ENCODE data around the gene DNM1.

DNM1 gene

GRCh38 chr9:128203024-128203706, at the start of gene DNM1:
DNM1 (plus strand) TSS chr9:128203379; CDS start chr9:128203471, 92 bp downstream.
- peak within 1 kb of the TSS; percentile 80 for H3K4me3 ChIP-seq (ENCODE audit: low read depth, low read length)
- DNase-seq (ENCODE audit: low read depth): no peak

GRCh38 chr9:128153947-128154695, 49.1 kb upstream of the DNM1 start:
- no peak for DNase-seq (ENCODE audit: low read depth)
- H3K4me3 ChIP-seq (ENCODE audit: low read depth, low read length): no peak overlapping the region

DNA sequence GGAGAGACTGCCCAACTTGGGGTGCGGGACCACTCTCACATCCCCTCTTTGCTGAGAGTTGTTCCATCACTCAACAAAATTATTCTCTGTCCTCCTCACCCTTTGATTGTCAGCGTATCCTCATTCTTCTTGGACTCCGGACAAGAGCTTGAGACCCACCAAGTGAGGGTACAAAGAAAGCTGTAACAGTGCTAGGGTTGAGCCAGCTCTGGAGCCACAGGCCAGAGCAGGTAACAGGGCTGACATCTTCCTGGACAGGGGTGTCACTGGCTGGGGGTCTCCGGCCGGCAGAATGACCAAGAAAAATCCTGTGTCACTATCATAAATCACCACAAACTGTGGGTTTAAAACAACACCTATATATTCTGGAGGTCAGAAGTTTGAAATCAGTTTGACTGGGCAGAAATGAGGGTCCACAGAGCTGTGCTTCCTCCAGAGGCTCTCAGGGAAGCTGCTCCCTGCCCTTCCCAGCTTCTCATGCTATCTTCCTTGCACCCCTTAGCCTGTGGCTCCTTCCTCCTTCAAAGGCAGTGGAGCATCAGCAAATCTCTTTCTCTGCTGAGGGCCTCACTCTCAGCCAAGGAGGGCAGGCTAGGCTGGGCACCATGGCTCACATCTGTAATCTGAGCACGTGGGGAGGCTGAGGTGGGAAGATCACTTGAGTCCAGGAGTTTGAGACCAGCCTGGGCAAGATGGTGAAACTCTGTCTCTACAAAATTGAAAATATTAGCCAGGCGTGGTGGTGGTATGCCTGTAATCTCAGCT, 47.3 kb upstream of the DNM1 start:
- DNase-seq (ENCODE audit: low read depth): no peak
- no peak overlapping the region for H3K4me3 ChIP-seq (ENCODE audit: low read depth, low read length)

GRCh38 chr9:128159522-128159783, 43.7 kb upstream of the DNM1 start:
- H3K4me3 ChIP-seq (ENCODE audit: low read depth, low read length): peak overlapping the region; percentile 52
- no peak for DNase-seq (ENCODE audit: low read depth)

GRCh38 chr9:128159784-128160602, 43.2 kb upstream of the DNM1 start, which contains the start of gene BBLN:
BBLN (plus strand) TSS chr9:128160265; CDS start chr9:128160408, 143 bp downstream.
- peak; percentile 69 for DNase-seq (ENCODE audit: low read depth)
- peak within 1 kb of the TSS; percentile 90 for H3K4me3 ChIP-seq (ENCODE audit: low read depth, low read length)

DNA sequence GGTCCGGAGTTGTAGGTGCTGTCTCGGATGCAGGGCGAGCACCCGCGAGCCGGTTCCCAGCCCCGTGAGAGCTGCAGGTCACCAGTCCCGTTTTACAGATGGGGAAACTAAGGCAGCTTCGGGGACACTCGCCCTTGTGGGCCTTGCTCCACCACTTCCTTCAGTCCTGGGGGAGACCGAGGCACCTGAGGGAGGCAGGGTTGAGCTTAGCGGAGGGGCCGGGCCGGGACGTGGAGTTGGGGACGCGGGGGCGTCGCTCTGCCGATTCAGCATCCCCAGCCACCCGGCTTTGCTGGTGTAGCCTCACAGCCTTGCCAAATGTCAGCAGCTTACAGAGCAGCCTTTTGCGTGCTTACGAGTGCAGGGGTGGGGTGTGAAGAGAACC, 42.6 kb upstream of the DNM1 start:
- peak overlapping the region; percentile 90 for H3K4me3 ChIP-seq (ENCODE audit: low read depth, low read length)
- DNase-seq (ENCODE audit: low read depth): no peak

GRCh38 chr9:128161215-128161902, 41.8 kb upstream of the DNM1 start:
- no peak for DNase-seq (ENCODE audit: low read depth)
- peak overlapping the region; percentile 90 for H3K4me3 ChIP-seq (ENCODE audit: low read depth, low read length)

DNA sequence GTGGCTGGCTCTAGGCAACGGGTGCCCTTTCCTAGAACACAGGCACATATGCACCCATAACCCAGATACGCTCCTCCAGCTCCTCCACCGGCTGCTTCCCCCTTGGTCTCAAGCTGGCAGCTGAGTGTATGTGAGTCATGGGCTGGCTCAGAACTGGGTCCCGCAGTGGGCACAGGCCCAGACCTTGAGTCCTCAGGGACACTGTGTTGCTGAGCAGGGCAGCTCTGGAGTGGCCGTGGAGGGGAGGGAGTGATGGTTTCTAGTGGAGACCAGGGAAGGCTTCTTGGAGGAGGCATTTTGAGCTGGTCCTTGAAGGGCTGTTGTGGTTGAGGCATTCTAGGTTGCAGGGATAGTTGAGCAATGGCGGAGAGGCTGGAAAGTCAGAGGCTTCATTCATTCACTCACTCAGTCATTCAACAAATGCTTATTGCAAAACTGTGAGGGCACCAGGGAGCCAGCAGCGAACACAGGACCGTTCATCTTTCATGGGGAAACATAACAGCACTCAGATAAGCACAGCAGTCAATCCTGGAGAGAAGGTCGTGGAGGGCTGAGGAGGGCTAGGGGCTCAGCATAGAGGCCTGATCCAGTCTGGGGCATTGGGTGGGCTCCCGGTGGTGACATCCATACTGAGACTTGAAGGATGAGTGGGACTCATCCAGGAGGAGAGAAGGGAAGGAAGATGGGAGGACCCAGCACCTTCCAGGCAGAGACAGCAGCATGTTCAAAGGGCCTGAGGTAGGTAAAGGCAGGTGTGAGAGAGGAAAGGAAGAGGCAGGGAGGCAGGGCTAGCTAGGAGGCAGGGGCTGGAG, 40.8 kb upstream of the DNM1 start:
- no peak overlapping the region for H3K4me3 ChIP-seq (ENCODE audit: low read depth, low read length)
- no peak for DNase-seq (ENCODE audit: low read depth)

DNA sequence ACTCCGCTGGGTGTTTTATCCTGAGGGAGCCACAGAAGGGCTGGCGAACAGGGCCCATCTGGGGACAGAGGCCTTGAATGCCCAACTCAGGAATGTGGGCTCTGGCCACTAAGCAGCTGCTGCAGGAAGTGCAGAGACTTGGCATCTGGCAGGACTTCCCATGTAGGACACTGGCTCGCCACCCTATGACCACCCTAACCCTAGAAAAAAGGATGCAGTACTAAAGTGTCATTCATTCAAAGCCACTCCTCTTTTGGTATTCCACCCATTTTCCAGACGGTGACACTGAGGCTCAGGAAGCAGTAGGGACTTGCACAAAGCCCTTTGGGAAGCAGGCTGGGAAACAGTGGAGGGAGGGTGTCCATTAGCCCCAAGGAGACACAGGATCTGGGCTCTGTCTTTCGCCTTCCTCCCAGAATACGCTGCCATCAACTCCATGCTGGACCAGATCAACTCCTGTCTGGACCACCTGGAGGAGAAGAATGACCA, 40.1 kb upstream of the DNM1 start:
- no peak overlapping the region for H3K4me3 ChIP-seq (ENCODE audit: low read depth, low read length)
- DNase-seq (ENCODE audit: low read depth): no peak

DNA sequence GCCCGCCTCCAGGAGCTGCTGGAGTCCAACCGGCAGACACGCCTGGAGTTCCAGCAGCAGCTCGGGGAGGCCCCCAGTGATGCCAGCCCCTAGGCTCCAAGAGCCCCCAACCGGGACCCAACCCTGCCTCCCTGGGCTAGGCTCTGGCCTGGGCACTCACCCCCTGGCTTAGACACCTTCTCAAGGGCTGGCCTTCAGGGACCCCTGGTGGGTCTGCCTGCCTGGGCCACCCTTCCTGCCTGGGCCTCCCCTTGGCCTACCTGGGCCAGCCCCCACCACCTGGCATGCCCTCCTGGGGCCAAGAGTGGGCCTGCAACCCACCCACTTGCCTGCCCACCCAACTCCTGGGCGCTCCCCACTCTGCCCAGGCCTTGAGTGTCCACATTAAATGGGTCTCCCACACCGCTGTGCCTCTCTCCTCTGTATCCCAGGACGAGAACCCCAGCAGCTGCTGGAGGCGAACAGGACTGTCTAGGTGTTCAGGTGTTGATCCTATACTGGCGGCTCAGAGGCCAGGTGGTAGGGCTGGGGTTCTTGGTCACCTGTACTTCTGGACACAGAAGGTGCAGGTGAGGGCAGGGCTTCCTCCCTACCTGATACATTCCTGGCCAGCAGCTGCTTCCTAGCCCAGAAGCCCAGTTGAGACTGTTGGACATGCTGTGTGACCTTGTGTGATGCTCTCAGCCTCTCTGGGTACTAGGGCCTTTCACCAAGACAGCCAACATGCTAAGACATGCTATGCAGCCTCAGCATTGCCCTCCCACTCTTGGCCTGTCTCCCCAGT, 39.5 kb upstream of the DNM1 start:
- no peak for DNase-seq (ENCODE audit: low read depth)

GRCh38 chr9:128164307-128164885, 38.8 kb upstream of the DNM1 start:
- no peak overlapping the region for H3K4me3 ChIP-seq (ENCODE audit: low read depth, low read length)
- peak; percentile 24 for DNase-seq (ENCODE audit: low read depth)

More for the DNA sequence above, 39.5 kb upstream of the DNM1 start:
- H3K4me3 ChIP-seq (ENCODE audit: low read depth, low read length): no peak overlapping the region

DNA sequence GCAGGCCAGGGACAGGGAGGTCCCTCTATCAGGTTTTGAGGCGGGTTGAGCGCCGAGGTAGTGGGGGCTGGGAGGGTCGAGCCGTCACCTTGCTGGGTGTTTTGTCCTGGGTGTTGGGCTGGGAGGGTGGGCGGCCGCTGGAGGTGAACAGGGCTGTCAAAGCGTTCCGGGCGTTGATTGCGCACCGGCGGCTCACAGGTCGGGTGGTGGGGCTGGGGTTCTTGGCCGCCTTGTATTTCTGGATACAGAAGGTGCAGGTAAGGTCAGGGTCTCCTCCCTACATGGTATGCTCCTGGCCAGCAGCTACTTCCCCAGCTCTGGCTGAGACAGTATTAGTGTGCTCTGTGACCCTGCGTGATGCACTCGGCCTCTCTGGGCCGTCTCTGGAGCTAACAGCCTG, 37.0 kb upstream of the DNM1 start:
- H3K4me3 ChIP-seq (ENCODE audit: low read depth, low read length): no peak overlapping the region
- DNase-seq (ENCODE audit: low read depth): no peak

DNA sequence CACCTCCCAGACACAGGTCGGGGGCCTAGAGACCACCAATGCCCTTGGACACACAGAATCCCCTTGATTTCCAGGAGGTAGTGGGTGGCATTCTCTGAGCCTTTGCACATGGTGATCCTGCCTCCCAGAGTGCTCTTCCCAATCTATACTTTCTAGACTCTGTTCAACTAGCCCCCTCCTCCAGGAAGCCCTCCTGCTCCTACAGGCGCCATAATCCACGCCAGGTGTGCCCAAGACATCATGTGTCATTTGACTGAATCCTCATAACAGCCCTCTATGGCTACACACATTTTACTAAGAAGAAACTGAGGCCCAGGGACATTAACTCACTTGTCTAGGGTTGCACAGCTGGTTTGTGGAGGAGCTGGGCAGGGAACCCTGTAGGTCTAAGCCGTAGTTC, 36.0 kb upstream of the DNM1 start:
- no peak overlapping the region for H3K4me3 ChIP-seq (ENCODE audit: low read depth, low read length)
- no peak for DNase-seq (ENCODE audit: low read depth)

DNA sequence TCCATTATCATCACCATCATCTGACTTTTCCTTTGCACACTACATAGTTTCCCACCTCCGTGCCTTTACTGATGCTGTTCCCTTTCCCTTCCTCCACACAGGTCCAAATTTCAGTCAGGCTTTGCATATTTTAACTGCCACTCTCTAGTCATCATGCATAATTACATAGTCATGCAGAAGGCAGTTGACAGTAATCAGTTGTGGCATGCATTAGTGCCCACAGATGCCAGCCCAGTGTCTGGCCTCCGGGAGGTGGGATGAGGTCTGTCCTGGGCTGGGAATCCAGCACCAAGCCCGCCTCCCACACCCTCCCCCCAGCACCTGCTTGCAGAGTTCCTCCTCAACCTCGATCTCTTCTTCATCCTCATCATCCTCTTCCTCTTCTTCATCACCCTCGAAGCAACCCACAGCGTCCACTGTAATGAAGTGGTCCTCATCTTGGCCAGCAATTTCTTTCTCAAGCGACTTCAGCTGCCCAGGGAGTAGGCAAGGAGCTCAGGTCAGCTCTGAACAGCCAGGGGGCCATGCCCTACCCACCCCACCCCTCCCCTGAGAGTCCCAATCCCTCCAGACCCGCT, 34.4 kb upstream of the DNM1 start:
- no peak for DNase-seq (ENCODE audit: low read depth)
- H3K4me3 ChIP-seq (ENCODE audit: low read depth, low read length): no peak overlapping the region

DNA sequence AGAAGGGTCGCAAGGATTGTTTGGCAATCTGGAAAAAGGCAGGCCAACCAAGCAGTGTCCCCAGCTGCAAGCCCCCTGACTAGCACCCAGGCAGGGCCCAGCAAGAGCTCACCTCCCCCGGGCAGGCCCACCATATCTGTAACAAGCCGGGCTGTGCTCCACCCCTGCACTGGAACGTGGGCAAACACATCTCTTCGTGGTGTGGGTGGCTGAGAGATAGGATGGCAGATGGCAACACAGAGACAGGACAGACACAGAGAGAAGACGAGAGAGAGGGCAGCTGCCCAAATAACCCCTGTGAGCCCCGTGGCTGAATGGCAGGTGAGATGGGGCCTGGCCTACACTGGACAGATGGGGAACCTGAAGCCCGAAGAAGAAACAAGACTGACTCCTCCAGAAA, 33.7 kb upstream of the DNM1 start:
- no peak overlapping the region for H3K4me3 ChIP-seq (ENCODE audit: low read depth, low read length)

DNA sequence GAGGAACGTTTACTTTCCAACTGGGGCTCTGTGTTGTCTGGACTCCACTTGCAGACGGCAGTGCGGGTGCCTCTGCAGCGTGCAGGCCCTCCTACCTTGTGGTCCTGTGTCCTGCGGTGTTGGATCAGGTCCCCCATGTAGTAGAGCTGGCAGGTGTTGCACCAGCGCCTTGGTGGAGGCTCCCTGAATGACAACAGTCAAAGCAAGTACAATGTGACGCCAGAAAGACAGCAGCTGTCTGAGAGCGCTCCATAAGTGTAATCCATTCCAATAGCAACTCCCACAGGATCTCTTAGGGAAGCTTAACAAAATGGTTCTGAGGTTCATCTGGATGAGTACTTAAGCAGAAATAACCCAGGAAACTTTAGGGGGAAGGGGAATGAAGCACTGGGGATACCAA, 33.3 kb upstream of the DNM1 start:
- DNase-seq (ENCODE audit: low read depth): no peak
- no peak overlapping the region for H3K4me3 ChIP-seq (ENCODE audit: low read depth, low read length)

More for the DNA sequence above, 33.7 kb upstream of the DNM1 start:
- no peak for DNase-seq (ENCODE audit: low read depth)

GRCh38 chr9:128174062-128174461, 29.1 kb upstream of the DNM1 start:
- no peak overlapping the region for H3K4me3 ChIP-seq (ENCODE audit: low read depth, low read length)
- no peak for DNase-seq (ENCODE audit: low read depth)

Data from skeletal muscle cell (primary cell).